Measurements from ENCODE around the gene THEMIS2.
"Not testable (repeated sequence)": the region's sequence is repeated elsewhere in the genome, so short reads cannot be mapped to it uniquely, and the experiment has no call there.

Gene THEMIS2

GRCh38 chr1:27872059-27872801 lies at the start of gene THEMIS2:
Gene THEMIS2, plus strand, starts transcription at chr1:27872544. Its CDS starts 28 bp downstream, at chr1:27872572.
- peak; percentile 75 to 77 for DNase-seq

GRCh38 chr1:27823784-27824183 lies 48.6 kb upstream of the THEMIS2 start:
- DNase-seq: no peak

DNA sequence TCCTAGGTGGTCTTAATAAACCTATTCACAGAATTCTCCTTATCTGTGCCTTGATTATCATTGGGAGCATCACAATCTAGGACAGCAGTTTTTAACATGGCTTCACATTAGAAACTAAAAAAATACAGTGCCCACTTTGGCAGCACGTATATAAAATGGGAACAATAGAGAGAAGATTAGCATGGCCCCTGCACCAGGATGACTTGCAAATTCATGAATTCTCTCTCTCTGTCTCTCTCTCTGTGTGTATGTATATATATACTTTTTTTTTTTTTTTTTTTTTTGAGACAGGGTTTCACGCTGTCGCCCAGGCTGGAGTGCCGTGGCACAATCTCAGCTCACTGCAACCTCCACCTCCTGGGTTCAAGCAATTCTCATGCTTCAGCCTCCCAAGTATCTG lies 47.9 kb upstream of the THEMIS2 start:
- DNase-seq: no peak

GRCh38 chr1:27829339-27829960 lies 42.9 kb upstream of the THEMIS2 start:
- DNase-seq: not testable (repeated sequence)

- DNase-seq: peak; percentile 85
Observed at GRCh38 chr1:27830621-27831440, 41.5 kb upstream of the THEMIS2 start, which contains the start of gene PPP1R8. Gene PPP1R8, plus strand, starts transcription at chr1:27830782. Its CDS starts 54 bp downstream, at chr1:27830836.

DNA sequence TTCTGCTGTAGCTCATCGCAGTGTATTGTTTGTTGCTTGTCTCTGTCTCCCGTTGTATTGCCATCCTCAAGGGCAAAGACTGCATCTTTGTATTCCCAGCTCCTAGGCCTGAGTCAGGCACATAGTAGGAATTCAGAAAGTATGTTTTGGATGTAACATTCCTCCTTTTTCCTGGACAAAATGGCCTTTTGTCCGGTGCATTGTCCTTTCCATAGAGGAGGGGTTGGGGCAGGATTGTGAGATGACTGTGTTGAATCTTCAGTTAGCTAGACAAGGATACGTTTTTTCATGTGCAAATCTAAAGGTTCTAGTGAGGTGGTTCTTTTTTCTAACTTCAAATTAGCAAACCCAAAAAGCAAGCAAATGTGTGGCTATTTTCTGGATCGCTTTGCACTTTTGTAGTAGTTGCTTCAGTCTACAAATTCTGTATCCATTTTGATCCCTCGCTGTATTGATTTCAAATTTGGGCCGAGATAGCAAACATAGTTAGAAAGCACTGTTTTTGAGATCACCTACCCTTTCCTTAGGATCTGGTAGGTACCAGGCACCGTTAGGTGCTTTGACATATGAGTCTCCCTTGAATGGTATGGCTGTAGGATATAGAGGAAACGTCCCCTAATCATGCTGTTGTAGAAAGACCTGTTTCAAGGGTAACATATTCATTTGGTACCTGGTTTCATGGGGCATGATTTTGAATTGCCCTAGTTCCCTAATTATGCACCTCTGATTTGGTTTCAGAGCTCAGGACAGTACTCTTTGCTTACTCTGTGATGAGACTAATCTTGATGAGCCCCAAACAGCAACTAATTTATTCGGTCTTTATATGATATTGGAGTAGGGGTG lies 40.6 kb upstream of the THEMIS2 start:
- DNase-seq: no peak

DNA sequence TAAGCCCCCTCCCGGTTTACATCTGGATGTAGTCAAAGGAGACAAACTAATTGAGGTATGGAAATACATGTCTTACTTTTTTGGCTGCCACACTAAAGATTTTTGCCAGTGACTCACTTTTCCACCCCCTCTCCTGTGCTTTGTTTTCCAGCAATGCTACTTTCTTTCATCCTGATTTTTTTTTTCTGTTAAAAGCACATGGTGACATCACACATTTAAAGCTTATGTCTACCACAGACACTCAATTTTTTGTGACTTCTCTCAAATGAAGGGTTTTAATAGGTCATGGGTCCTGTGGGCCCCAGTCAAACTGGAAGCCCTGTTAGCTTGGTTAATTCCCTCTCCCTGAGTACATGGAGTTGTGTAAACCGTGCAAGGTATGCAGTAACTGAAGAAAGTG lies 39.6 kb upstream of the THEMIS2 start:
- DNase-seq: no peak

DNA sequence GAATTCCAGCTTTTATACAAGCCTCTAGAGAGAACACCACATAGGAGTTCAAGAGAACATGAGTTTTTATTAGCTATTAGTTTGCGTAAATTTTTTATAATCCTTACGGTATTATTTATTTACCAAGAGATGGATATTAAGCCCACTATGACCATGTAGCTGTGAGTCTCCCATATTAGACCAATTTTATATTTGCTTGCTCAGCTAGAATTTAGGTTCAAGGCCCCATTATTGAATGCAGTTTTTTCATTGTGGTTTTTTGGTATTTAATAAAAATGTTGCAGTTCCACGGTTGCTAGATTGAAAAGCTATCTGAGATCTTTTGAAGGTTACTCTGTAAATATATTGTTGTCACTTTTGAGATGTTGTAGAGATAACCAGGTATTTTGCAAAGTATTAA lies 38.9 kb upstream of the THEMIS2 start:
- DNase-seq: no peak

DNA sequence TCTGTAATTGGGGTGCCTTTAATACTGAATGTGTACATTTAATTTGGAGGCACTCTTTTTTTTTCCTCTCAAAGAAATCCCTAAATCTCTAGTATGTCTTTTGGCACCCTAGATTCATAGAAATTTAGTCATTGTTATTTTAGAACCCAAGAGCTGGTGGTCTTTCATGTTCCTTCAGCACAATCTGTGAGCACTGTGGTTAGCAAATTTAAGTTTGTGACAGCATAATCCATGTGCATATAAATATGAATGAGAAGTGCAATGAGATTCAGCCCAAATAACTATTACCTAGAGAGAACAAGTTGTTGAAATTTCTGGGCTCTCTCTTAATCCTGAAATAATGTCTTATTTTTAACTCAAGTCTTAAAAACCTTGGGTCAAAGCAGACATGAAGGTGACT lies 37.3 kb upstream of the THEMIS2 start:
- DNase-seq: no peak

DNA sequence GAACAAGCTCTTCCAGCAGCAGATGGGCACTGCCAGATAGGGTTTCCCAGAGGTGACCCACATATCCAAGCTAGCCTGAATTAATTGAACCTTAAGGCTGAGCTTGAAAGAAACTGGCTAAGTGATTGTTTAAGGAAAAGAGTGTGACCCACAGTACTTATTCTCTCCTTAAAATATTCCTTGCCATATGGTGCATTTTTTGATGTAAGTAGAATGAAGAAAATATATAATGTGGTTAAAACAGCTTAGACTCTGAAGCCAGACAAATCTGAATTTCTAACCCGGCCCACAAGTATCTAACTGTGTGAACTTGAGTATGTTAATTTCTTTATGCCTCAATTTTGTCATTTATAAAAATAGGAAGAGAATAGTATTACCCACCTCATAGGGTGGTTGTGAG lies 36.8 kb upstream of the THEMIS2 start:
- no peak for DNase-seq

DNA sequence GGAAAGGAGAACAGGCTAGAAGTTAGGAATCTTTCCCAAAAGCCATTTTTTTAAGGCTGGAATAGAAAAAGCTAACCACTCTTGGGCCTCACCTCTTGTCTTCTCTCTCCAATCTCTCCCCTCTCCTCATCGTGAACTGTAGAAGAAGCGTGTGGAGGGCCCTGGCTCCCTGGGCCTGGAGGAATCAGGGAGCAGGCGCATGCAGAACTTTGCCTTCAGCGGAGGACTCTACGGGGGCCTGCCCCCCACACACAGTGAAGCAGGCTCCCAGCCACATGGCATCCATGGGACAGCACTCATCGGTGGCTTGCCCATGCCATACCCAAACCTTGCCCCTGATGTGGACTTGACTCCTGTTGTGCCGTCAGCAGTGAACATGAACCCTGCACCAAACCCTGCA lies 22.4 kb upstream of the THEMIS2 start:
- DNase-seq: no peak

GRCh38 chr1:27855085-27855484 lies 17.3 kb upstream of the THEMIS2 start:
- DNase-seq: no peak

DNA sequence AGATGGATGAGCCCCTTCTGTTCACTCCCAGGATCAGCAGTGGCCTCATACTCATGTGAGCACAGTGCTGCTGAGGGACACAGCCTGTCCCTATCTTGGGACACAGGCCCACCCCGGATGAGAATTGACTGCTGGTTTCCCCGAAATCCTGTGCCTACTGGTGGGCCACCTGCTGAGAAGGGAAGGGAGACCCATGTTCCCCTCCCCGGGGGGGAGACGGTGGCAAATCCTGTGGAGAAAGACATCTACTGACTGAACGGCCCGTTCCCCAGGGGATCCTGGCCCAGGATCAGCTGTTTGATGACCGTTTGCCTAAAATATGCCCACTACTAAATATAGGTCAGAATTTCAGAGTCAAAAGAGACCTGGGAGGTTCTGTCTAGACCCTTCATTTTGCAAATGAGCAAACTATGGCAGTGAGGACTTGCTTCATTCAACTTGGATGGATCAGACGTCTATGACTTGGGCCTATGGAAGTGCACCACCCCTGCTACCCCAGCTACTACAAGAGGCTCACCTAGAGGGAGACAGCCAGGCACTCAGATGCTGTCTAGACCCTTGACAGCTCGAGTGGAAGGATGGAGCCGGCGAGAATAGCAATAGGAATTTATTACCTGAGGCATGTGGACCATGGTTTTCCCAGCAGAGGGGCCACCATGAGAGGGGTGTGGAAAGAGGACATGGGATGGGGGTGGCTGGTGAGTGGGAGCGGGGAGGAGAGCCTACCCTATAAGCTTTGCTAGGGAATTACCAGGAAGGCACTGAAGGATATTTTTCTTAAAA lies 15.6 kb upstream of the THEMIS2 start:
- DNase-seq: no peak

- not testable (repeated sequence) for DNase-seq
Observed at GRCh38 chr1:27857552-27857951, 14.8 kb upstream of the THEMIS2 start.

GRCh38 chr1:27858072-27858948 lies 14.0 kb upstream of the THEMIS2 start:
- peak; percentile 83 to 86 for DNase-seq

DNA sequence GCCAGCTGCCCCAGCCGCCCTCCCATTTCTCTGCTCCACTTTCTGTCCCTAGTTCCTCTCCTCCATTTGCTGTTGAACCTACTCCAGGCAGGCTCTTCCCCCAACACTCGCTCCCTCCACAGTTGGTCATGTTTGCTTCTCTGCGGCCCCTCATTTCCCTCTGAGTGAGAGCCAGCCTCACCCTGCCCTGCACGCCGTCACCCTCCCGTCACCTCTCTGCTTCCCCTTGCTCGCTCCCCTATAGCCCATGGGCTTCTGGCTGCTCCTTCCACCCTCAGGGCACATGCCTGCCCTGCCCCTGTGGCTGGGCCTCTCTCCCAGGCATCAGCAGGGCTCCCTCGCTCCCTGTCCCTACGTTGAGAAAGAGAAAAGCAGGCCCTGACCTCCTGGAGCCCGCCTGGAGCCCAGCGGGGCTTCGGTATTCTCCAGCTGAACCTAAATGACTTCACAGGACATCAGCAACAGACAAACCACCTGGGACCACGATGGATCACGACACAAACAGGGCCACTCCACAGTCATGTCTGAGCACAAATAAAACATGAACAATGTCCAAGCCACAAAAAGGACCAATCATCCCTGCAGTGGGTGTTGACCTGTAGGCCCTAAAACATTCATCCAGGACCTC lies 13.3 kb upstream of the THEMIS2 start:
- no peak for DNase-seq

DNA sequence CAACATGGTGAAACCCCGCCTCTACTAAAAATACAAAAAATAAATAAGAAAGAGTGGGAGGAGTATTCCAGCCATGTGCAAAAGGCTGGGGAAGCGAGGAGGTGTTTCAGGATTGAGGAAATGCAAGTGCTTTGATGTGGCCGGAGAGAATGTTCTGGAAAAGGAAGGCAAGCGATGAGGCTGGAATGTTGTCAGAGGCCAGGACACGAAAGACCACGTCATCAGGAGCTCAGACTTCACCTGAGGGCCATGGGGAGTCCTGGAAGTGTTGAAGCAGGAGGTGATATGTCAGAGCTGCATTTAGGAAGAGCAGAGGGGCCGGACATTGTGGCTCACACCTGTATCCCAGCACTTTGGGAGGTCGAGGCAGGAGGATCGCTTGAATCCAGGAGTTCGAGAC lies 10.9 kb upstream of the THEMIS2 start:
- DNase-seq: no peak

DNA sequence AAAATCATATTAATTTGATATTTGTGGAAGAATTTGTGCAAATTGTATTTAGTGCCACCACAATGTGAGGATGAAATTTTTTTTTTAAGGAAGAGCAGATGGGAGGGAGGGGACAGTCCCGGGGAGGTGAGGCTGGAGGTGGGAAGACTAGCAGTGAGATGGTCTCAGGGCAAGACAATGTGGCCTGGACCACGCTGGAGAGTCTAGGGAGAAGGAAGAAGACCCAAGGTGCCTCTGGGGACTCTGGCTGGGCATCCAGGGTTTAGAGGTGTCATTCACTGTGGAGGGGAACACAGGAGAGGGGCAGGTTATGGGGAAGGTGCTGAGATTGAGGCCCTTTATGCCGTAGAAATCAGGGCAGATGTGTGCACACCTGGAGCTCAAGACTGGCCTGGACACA lies 10.3 kb upstream of the THEMIS2 start:
- no peak for DNase-seq

DNA sequence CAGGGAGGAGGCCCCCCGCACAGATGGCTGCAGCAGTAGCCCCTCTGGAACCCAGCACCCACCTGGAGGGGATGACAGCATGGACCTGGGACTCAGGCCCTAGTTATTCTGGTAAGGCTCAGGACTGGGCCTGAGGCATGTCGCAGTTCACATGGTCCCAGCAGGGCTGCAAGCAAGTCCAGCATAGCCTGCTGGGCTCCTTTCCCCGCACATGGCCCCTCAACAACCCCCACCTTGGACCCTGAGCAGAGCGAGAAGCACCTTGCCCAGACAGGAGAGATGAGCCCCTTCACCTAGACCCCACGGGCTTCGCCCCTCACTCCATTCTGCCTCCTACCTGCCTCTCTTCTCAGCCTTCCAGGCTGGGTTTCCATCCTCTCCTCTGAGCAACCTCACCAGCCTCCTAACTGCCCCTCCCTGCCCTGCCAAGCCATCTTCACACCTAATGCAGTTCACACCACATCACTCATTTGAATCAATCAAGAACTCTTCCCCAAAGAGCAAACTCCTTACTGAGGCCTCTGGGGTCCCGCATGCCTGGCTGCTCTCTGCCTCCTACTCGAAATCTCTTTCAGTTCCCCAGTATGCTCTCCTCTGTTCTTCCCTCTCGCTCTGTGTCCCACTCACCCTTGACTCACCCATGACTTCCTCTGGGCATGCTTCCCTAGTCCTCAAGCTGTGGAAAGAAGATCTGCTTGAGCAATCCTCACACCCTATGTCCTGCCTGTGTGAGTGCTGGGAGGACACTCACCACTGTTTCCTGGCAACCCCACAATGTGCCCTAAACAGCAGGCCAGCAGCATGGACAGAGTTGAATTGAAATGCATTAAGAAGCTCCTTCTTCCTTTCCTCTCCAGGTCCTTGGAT lies 9.4 kb upstream of the THEMIS2 start:
- no peak for DNase-seq
